ENCODE data around the gene SGCG.
"Not testable (repeated sequence)": the region's sequence is repeated elsewhere in the genome, so short reads cannot be mapped to it uniquely, and the experiment has no call there.

DNA sequence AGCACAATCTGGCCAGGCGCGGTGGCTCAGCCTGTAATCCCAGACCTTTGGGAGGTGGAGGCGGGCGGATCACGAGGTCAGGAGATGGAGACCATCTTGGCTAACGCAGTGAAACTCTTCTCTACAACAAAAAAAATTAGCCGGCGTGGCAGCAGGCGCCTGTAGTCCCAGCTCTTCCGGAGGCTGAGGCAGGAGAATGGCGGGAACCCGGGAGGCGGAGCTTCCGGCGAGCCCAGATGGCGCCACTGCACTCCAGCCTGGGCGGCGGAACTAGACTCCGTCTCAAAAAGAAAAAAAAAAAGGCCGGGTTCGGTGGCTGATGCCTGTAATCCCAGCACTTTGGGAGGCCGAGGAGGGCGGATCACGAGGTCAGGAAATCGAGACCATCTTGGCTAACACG is 67.6 kb downstream of the SGCG start:
- TF ChIP-seq CTCF (conservative IDR thresholded peaks at IDR 0.05; ENCODE audit: low read length); EZH2phosphoT487 (IDR thresholded peaks at IDR 0.05; ENCODE audit: borderline replicate concordance, low read depth, low read length): not testable (repeated sequence)
